NCI-H1417 (cell line): ENCODE measurements around the gene OSBPL9.
"Not testable (repeated sequence)": the region's sequence is repeated elsewhere in the genome, so short reads cannot be mapped to it uniquely, and the experiment has no call there.

Experiments used
- DNase-seq, 3 experiments: peaks; one replicate each; lab custom pipeline; 2025; lab: John Stamatoyannopoulos, UW

OSBPL9 gene

DNA sequence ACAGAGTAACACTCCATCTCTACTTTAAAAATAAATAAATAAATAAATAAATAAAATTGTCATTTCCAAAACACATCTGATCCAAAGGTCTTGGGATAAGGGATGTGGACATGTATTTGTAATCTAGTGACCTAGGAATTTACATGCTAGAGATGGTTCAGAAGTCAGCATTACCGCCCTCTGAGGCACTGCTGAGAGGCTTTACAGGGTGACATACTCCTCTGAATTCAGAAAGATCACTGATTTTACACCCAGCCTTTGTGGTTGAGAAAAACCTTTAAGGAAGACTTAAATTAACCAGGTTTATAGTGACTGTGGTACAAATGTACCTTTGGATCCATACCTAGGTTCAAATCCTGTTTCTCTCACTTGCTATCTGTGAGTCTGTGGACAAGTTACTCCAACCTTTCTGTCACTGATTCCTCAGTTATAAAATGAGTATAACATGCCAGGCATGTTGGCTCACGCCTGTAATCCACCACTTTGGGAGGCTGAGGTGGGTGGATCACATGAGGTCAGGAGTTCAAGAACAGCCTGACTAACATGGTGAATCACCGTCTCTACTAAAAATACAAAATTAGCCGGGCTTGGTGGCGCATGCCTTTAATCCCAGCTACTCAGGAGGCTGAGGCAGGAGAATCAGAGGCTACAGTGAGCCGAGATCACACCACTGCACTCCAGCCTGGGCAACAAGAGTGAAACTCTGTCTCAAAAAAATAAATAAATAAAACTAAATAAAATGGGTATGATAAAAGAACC lies 20.1 kb downstream of the OSBPL9 start:
- no peak for DNase-seq

DNA sequence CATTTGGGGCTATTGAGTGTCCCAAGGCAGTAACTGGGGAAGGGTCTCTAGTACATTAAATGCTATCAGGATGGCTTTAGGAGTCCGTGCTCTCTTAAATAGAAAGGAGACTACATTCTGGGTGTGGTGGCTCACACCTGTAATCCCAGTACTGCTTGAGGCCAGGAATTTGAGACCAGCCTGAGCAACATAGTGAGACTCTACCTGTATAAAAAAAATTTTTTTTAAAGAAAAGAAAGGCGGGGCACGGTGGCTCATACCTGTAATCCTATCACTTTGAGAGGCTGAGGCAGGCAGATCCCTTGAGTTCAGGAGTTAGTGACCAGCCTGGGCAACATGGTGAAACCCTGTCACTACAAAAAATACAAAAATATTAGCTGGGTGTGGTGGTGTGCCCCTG lies 21.5 kb downstream of the OSBPL9 start:
- DNase-seq = no peak

DNA sequence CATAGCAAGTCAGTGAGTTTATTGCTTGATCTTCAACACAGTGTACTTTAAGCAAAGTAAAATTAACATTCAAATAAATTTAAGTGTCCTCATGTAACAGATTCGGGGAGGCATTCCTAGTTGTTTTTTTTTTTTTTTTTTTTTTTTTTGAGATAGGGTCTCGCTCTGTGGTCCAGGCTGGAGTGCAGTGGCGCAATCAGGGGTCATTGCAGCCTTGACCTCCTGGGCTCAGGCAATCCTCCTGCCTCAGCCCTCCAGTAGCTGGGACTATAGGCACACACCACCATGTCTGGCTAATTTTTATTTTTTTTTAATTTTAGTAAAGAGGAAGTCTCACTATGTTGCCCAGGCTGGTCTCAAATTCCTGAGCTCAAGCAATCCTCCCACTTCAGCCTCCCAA lies 22.8 kb downstream of the OSBPL9 start:
- no peak for DNase-seq

DNA sequence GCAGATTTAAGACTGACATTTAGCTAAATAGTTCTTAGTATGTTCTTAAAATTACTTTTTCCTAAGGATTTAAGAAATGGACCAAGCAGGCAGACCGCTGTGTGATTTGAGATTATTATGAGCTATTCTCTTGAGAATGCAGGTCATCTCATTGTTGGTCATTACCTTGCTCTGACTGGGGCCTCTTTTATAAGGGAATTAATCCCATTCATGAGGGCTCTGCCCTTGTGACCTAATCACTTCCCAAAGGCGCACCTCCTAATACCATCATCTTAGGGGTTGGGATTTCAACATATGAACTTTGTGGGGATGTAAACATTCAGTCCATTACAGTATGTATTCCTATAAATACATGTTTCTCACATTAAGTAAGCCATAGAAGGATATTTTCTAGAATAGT lies 24.2 kb downstream of the OSBPL9 start:
- no peak for DNase-seq

DNA sequence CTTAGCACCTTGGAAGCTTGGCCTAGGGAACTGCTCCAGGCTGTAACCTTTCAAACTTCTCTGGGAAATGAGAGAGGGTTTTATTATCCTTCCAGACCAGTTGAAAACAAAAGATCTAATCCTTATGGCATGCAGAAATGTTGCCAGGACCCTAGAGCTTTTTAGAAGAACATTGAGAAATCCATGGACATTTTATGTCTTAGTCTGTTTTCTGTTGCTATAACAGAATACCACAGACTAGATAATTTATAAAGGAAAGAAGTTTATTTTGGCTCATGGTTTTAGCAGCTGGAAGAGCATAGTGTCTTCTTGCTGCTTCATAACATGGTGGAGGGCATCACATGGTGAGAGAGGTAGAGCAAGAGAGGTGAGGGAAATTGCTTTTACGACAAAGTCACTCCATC lies 25.8 kb downstream of the OSBPL9 start:
- DNase-seq = no peak

DNA sequence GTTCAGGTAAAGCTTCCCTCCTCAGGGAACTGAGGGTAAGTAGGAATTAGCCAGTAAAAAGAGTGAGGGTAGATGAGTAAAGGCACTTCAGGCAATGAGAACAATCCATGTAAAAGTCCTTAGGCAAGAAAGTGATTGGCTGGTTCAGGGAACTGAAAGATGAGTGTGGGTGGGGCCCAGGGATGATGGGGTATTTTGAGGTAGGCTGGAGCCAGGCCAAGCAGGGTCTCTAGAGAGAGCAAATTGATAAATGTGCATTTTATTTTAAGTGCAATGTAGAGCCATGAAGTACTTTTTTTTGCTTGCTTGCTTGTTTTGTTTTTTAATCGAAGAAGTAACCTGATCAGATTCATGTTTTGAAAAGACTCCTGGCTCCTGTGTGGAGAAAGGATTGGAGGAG lies 26.5 kb downstream of the OSBPL9 start:
- DNase-seq = peak in 1 of 3 experiments; percentile 64

DNA sequence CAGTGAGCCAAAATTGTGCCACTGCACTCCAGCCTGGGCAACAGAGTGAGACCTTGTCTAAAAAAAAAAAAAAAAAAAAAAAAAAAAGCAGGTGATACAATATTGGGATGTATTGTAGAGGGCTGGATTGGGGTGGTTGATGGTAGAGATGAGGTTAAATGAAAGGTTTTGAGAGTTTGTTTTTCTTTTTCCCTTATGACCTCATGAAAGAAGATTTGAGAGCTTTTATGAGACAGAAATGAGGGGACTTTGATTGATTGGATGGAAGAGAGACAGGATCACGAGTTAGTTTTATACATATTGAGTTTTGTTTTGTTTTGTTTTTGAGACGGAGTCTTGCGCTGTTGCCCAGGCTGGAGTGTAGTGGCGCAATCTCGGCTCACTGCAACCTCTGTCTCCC lies 27.1 kb downstream of the OSBPL9 start:
- DNase-seq = no peak

DNA sequence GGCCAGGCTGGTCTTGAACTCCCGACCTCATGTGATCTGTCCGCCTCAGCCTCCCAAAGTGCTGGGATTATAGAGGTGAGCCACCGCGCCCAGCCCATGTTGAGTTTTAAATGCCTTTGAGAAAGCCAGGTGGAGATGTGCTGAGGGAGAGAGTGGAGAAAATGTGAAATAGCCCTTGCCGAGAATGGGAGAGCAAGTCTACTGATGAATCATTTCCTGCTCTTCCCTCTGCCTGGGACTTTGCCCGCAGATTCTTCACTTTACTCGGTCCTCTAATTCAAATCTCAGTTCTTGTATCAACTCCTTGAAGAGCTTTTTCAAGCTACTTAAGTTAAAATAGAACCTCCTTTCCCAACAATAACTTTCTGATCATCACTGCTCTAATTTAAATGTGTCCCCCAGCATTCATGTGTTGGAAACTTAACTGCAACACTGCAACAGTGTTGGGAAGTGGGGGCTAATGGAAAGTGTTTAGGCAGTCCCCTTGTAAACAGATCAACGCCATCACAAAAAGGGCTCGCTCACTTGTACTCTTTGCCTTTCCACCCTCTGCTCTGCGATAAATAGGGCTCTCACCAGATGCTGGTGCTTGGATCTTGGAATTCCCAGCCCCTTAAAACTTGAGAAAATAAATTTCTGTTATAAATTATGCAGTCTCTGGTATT lies 27.8 kb downstream of the OSBPL9 start:
- DNase-seq = no peak

DNA sequence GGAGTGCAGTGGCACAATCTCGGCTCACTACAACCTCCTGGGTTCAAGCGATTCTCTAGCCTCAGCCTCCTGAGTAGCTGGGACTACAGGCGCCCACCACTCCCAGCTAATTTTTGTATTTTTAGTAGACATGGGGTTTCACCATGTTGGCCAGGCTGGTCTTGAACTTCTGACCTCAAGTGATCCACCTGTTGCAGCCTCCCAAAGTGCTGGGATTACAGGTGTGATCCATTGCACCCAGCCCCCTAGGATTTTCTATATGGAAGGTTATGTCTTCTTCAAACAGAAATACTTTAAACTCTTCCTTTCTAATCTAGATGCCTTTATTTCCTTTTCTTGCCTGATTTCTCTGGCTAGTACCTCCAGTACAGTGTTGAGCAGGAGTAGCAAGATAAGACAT lies 29.7 kb downstream of the OSBPL9 start:
- DNase-seq = not testable (repeated sequence)

DNA sequence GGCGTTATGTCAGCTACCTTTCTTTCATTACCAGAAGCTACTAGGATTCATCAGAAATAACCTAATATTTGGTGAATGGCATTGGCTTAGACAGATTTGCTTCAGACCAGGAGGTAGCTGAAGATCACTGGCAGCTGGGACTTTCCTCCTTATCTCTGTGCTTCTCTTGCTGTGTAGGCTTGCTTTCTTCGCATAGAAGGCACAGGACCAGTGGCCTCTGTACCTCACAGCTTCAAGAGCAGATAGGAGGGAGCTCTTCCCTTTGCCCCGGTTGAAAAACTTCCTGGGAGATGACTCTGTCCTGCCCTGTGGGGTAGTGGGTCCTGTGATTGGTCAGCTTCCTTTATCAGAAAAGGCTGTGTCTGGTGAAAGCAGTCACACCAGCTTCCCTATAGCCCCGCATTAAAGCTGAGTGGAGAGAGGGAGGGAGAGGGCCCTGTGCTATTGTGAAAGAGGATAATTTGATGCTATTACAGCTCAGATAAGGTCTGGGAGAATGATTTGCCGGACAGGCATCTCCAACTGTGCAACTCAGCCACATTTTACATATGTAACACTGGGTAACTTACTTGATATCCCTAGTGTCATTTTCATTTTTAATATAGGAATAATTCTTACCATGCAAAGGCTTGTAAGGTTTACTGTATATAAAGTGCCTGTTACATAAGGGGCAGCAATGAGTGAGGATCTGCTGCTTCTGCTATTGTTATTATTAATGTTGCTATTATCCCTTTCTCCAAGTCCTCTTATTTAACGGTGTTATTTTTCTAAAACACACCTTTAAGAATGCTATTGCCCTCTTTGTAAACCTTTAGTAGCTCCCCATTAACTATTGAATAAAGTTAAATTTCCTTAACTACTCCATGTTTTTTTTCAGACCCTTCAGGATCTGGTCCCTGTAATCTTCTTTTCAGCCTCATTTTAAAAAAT lies 31.6 kb downstream of the OSBPL9 start:
- DNase-seq = peak in 2 of 3 experiments; percentile 43 to 74

DNA sequence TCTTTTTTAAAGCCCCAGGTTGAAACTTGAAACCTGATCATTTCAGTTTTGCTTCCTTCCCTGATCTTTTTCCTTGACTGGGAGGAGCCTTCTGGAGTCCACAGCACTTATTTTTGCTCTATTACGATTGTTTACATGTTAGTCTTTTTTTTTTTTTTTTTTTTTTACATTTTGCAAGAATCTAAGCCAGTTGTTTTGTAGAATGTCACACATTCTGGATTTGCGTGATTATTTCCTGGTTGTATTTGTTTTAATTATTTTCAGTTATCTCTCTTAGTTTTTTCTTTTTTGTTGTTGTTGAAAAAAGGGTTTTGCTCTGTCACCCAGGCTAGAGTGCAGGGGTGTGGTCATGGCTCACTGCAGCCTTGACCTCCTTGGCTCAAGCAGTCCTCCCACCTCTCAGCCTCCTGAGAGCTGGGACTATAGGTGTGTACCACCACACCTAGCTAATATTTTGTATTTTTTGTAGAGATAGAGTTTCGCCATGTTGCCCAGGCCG lies 32.8 kb downstream of the OSBPL9 start:
- no peak for DNase-seq

DNA sequence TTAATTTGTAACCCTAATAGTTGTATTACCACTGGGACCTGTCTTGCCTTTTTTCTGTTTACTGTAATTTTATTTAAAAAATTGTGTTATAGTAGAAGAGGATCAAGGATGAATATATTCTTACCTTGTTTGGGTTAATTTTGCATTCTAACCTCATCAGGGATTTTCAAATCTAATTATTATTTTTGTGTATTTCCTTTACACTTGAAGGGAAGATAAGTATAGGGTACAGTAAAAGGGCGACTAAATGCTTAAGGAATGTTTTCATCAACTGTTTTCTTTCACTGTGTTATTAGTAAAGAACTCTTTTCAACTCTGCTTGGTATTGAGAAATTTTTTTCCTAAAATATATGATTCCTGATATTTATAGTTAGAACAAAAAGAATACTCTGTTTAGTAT lies 33.3 kb downstream of the OSBPL9 start:
- DNase-seq = no peak

DNA sequence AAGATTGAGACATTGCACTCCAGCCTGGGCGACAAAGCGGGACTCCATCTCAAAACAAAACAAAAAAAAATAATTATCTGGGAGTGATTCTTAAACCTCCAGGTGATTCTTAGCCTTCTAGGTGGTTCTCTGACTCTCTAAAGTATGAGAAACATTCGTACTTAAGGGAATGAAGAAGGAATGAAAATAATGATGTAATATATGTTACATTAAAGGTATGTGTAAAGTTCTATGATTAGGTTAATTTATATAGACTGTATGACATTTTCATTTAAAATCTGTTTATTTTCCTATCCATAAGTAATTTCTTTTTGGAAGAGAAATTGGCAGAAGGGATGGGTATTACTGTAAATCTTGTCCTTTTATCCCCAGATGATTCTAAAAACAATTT lies 34.7 kb downstream of the OSBPL9 start:
- no peak for DNase-seq

DNA sequence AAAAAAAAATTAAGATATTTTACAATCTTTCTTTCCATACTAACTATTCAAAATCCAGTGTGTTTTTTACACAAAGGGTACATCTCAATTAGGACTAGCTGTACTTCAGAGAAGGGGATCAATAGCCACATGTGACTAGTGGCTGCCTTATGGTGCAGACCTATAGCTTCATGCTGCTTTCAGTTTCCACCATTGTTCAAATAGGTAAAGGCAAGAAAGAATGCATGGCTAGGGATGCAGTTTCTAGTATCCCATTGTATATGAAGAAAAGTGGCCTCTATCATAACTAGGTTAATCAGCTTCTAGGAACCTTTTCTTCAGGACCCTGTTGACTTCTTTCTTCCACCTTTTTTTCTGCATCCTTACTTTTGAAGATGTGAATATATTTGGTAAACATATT lies 35.7 kb downstream of the OSBPL9 start:
- DNase-seq = no peak

DNA sequence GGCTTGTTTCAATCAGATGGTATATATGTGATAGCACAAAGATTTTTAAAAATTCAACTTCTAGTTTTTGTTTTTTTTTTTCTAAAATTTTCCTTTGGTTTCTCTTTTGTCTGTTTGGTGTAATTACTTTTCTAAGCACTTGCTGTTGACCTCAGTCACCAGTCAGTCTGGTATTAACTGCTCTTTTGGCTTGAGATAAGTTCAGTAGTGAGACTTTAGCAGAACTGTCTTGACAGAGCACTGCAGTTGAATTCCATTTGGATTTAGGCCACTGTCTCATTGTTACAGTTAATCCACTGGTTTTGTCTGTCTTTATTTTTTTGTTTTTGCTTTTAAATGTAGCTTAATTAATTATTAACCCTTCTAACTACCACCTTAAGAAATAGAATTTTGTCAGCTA lies 36.2 kb downstream of the OSBPL9 start:
- no peak for DNase-seq

DNA sequence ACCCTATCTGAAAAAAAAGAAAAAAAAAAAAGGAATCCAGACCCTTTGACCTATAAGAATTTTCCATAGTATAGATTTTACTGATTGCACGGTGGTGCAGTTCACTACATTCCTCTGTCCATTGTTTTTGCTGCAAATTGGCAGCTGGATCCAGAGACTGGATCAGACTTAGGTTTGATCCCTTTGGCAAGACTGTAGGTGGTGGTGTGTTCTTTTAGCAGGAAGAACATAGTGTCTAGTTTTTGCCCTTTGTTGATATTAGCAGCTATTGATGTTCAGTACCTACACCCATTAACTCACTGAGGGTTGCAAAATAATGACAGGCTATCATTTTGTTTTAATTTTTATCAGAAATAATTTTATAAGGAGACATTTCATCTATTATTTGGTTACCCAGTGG lies 37.1 kb downstream of the OSBPL9 start:
- no peak for DNase-seq

DNA sequence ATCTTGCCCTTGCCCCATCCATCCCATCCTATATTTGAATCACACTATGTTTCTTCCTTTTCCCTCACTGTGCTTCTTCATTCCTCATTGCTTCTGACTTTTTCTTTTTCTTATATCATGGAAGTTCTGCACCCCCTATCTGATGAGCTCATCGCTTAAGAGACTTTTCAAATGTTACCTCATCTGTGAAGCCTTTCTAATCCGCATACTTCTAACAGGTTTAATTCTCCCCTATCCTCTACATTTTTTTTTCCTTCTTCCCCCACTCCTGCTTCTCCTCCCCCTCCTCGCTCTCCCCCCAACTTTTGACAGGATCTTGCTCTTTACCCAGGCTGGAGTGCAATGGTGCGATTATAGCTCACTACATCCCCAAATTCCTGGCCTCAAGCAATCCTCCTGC lies 39.5 kb downstream of the OSBPL9 start:
- DNase-seq = no peak

DNA sequence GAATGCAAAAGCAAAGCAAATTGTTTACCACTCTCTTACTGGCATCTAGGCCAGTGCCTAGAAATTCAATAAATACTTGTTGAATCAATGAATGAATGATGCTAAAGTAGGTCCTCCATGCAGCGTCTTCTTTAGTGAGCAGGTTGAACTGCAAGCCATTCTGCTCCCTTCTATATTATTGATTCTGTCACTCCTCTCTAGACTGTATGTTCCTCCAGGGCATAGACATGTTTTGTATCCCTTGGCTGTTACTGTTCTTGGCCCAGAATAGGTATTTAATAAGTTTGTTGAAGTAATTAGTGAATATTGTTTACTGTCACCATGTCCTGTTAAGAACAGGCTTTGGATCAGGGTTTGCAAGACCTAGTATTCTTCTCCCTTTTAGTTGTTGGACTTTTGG lies 43.7 kb downstream of the OSBPL9 start:
- peak in 1 of 3 experiments; percentile 16 for DNase-seq

DNA sequence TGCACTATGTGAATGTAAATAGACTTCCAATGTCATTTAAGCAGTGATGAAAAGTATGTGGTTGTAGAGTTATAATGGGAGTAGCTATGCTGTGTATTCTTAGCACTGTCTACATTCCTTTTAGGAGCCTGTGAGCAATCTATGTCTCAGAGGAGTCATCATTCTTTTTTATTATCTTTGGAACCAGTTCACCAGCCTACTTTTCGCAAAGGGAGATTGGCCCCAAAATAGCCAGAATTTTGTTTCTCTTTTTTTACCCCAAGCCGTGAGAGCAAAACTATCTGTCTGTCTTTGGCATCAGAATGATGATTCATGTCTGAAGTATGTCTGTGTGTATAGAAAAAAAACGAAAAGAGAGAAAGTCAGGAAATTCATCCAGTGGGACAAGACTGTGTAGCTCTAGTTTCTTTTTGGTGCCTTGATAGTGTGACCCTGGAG lies 44.2 kb downstream of the OSBPL9 start:
- no peak for DNase-seq

DNA sequence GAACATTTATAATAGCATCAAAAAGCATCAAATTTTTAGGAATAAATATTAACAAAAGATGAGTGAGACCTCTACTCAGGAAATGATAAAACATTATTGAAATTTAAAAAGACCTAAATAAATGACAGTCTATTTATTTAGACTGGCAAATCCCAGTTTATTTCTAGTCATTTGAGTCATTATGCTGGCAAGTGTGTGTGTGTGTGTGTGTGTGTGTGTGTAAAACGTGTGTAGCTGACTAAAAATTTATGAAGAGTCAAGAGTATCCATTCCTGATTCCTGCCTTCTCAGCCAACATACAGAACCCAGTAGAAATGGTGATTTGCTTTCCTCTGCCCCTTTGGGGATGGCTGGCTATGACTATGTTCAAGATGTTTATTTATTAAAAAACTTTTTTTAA lies 46.2 kb downstream of the OSBPL9 start:
- no peak for DNase-seq

DNA sequence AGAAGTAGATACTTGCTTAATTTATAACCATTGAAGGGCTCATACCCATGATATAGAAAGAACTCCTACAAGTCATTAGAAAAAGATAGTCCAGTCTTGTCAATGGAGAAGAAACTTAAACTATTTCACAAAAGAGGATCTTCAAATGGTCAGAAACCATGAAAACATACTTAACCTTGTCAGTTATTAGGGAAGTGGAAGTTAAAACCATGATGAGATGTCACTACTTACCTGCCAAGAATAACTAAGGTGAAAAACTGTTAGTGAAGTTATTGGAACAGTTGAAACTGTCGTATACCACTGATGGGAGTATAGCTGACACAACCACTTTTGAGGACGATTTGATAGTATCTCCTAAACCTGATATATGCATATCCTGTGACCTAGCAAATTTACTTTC lies 46.8 kb downstream of the OSBPL9 start:
- no peak for DNase-seq

DNA sequence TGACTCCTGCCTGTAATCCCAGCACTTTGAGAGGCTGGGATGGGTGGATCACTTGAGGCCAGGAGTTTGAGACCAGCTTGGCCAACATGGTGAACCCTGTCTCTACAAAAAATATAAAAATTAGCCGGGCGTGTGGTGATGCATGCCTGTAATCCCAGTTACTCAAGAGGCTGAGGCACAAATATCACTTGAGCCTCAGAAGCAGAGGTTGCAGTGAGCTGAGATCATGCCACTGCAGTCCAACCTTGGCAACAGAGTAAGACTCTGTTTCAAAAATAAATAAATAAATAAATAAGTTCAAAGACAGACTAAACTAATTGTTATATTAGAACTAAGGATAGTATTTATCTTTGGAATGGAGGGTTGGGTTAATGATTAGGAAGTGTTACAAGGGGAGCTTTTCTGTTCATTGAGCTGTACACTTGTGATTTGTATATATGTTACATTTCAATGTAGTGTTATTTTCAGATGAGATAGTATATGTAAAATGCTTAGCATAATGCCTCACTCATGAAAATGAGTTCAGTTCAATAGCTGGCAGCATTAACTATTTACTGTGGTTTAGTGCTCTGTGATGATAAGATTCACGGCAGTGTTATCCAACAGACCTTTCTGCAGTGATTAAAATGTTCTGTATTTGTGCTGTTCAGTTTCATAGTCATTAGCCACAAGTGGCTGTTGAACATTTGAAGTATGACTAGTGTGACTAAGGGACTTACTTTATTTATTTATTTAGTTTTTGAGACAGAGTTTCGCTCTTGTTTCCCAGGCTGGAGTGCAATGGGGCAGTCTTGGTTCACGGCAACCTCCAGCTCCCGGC lies 47.7 kb downstream of the OSBPL9 start:
- no peak for DNase-seq
